ENCODE measurements around the gene APOL1.
A peak's percentile ranks its signal among the peaks of the same experiment; 100 is the strongest.
"Not testable (repeated sequence)": the region's sequence is repeated elsewhere in the genome, so short reads cannot be mapped to it uniquely, and the experiment has no call there.

Gene APOL1

GRCh38 chr22:36274531-36274930 is 21.6 kb downstream of the APOL1 start:
- no peak for DNase-seq

DNA sequence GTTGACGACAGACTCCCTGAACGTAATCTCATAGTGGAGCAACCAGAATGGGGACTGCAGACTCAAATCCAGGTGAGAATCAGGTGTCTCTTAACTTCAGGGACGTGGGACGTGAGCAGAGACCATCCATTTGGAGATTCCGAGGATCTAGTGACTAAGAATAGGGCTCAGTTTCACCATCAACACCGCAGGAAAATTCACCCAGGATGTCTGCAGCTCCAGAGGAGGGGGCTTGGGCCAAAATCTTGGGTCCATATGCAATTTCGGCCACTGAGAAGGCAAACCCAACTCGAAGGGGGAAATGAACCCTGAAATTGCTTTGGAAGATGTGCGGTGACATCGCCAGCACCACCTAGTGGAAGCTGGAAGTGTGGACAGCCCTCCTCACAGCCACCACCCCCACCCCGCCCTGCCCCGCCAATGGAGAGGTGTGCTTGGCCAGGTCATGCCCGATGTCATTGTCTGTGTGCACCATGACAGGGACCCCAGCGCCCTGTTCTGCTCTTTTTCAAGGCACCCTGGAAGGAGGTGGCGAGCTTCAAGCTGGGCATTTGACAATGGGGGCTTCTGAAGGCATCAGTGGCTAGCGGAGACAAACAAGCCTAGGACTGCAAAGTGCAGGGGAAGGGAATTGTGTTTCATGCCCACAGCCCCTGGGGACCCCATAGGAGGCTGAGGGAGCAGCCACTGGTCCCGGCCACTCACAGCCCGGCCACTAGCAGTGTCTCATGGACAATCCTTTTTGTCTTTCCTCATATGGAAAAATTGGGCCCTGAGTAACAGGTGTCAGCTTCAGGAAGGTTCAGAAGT is 24.8 kb downstream of the APOL1 start:
- peak; percentile 44 for DNase-seq

- DNase-seq: no peak
Observed at GRCh38 chr22:36279219-36279666, 26.3 kb downstream of the APOL1 start.

DNA sequence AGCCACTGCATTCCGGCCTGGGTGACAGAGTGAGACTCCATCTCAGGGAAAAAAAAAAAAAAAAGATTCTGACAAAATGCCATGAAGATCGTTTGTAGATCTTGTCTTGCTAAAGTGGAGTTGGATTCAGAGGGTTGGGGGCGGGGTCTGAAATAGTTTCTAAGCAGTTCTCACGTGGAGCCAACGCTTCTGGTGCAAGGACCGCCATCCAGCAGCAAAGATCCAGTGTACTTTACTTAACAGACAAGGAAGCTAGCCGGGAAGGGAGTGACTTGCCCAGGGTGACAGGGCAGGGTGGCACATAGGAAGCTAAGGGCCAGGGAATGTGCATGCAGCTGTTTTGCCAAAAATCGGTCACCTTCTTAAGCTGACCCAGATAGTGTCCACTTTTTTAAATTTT is 27.4 kb downstream of the APOL1 start:
- DNase-seq: no peak

GRCh38 chr22:36281781-36282327 is 28.9 kb downstream of the APOL1 start:
- DNase-seq: no peak

GRCh38 chr22:36282328-36282831 is 29.4 kb downstream of the APOL1 start:
- no peak for DNase-seq

GRCh38 chr22:36284171-36284571 is 31.2 kb downstream of the APOL1 start:
- no peak for DNase-seq

GRCh38 chr22:36285017-36285416 is 32.1 kb downstream of the APOL1 start:
- no peak for DNase-seq

GRCh38 chr22:36285545-36285944 is 32.6 kb downstream of the APOL1 start:
- no peak for DNase-seq

- peak; percentile 44 for DNase-seq
Observed at GRCh38 chr22:36286096-36286957, 33.4 kb downstream of the APOL1 start.

DNA sequence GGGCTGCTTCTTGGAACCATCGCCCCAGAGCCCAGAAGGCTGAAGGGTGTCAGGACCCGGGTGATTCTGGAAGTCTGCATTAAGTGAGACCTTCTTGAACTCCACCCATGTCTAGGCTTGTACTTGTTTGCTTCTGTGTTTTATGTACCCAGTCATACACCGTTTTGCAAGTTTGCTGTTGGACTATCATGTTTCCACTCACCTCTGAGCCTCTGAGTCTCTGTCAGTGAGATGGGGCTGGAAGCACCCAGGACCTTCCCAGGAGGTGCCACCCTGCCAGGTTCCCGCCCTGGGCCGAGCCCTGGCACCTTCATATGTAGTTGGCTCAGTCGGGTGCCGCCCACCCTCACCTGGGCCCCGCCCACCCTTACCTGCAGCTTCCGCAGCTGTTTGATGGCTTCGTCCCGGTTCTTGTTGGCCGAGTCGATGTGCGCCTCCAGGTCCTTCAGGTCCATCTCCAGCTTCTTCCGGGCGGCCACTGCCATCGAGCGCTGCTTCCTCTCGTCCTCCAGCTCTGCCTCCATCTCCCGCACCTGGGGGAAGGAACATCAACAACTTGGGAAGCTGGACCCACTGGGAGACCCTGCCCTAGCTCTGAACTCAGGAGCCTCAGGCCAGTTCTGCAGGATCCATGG is 35.1 kb downstream of the APOL1 start:
- DNase-seq: no peak

GRCh38 chr22:36288571-36289405 is 35.9 kb downstream of the APOL1 start:
- DNase-seq: no peak

DNA sequence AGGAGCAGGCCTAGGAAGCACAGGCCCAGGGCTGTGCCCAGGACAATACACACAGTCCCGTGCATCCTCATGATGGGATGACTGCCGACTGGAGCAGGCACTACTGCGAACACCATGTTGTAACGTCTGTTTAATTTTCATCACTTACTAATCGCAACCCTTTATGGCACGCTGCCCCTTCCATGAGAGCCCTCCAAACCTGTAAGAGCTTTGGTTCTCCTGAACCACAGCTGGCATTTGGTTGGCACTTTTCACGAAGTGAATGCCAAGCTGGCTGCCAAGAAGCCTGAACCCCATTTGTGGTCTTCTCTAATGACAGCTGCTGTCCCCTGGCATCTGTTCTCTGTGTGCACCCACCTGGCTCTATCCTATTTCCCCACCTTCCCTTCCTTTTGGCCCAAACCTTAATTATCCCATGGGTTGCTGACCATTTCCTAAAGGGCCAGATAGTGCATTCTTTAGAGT is 36.5 kb downstream of the APOL1 start:
- DNase-seq: no peak

- DNase-seq: not testable (repeated sequence)
Observed at GRCh38 chr22:36289948-36290371, 37.0 kb downstream of the APOL1 start.

DNA sequence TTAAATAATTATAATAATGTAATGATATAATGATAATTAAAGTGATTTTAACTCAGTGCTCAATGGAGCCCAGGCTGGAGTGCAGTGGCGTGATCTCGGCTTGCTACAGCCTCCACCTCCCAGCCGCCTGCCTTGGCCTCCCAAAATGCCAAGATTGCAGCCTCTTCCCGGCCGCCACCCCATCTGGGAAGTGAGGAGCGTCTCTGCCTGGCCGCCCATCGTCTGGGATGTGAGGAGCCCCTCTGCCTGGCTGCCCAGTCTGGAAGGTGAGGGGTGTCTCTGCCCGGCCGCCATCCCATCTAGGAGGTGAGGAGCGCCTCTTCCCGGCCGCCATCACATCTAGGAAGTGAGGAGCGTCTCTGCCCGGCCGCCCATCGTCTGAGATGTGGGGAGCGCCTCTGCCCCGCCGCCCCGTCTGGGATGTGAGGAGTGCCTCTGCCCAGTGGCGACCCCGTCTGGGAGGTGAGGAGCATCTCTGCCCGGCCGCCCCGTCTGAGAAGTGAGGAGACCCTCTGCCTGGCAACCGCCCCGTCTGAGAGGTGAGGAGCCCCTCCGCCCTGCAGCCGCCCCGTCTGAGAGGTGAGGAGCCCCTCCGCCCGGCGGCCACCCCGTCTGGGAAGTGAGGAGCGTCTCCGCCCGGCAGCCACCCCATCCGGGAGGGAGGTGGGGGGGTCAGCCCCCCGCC is 37.6 kb downstream of the APOL1 start:
- not testable (repeated sequence) for DNase-seq

DNA sequence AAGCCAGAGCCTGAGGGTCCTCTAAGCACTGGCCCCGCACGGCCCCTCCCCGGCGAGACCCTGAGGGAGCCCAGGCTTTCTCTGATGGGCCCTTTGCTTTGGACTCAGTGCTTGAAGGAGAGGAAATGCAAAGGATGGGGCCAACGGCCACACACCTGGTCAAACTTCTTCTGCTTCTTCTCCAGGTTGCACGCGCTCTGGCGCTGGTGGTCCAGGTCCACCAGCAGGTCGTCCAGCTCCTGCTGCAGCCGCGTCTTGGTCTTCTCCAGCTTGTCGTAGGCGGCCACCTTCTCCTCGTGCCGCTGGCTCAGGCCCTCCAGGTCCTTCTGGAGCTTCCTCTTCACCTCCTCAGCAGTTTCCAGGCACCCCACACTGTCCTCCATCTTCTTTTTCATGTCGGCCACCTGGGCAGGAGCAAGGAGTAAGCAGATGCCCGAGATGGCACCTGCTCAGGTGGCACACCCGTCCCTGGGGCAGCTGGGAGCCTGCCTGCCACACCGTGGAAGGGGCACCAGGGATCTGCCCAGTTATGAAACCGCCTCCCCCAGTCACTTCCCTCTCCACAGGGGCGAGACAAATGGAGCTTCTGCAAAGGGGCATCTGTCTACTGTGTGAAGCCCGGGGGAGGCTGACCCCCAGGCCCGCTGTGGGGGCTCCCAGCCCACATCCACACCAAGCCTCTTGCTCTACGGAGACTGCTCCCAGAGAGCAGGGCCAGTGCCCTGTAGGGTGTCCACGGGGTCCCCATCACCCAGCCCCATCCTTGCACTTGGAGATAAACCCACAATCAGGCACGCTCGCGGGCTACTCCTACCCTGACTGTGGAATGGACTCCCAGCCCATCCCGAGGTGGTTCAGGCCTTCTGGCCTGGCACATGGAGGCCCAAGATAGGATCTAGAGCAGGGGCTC is 39.2 kb downstream of the APOL1 start:
- no peak for DNase-seq

DNA sequence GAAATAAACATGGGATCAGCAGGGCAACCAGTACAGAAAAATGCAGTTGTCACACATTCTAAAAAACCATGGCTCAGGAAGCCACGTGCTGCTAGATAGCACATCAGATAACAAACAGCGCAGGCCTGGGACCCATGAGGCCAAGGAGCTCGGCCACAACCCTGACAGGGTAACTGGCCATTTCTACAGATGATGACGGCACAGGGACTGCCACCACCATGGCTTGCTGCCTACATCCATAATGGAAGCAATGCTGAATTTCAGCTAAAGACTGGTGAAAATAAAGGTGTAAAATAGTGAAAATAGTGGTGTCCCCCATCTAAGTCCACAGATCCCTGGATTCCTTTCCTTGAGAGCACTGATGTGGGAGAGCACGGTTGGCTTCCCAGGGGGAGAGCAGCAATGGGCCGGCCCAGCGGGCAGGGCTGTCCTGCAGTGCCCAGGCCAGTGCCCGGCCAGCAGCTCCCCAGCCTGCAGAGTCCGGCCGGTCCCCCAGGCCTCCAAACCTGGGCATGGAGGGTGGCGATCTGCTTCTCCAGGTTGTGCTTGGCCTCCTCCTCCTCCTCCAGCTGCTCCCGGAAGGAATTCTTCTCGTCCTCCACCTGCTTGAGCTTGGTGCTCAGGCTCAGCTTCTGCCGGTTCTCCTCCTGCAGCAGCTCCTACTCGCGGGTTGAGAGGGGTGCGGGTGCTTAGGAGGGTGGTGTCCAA is 40.0 kb downstream of the APOL1 start:
- no peak for DNase-seq

DNA sequence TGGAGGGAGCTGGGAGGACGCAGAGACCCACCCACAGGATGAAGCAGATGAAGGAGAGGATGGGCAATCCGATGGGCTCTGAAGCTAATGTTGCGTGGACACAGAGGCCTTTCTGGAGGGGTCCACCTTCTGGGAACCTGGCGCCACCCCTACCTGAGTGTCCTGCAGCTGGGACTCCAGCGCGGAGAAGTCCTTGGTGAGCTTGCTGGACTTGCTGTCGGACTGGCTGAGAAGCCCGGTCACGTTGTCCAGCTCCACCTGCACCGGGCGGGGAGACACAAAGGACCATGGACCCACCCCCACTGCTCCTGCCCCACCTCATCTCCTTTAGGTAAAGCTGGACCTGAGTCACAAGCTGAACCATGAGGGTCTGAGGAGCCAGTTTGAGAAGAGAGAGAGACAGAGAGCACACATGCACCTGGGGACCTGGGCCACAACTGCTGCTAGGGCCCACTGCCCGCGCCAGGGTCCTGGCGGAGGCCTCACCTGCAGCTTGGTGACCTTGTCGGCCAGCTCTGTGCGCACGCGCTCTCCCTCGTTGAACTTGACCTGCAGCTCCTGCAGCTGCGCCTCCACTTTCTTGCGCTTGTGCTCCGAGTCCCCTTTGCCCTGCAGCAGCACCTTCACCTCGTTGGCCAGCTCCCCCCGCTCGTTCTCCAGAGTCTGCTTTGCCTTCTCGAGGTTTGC is 40.8 kb downstream of the APOL1 start:
- DNase-seq: no peak

- no peak for DNase-seq
Observed at GRCh38 chr22:36294293-36294620, 41.3 kb downstream of the APOL1 start.

All from activated T-cell treated with anti-CD3 and anti-CD28 coated beads for 4 hours (primary cell).